ENCODE measurements around the gene PTPRR. TPM values are rescaled to one million over a fixed set of nuclear protein-coding genes. Genes with fewer than 3 reads are reported as not detected.

PTPRR gene
- total RNA-seq, 3 donors from 2014 or later = 0.59 to 0.98 (median 0.80) TPM

DNA sequence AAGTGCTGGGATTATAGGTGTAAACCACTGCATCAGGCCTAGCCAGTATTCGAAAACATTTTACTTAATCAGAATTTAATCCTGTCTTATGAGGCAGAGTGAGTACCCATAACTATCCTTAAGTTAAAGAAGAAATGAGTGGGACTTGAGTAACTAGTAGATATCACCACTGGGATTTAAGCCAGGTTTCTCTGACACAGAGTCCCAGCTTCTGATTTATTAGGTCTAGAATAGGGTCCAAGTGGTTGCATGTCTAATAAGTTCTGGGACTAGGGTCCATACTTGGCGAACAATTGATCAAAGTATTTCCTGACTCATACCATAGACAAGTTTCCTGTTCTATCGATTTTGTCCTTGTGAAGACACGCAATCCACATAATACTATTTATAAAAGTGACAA, 302.2 kb downstream of the PTPRR start:
- Histone ChIP-seq H3K4me3 (no peak overlapping the region), H3K9me3 (no peaks in the 10 kb centered on the region), H3K27me3 (no peaks in the 10 kb centered on the region), H3K36me3 (no peaks in the 10 kb centered on the region), H3K27ac (no peak overlapping the region), H3K4me1 (no peaks in the 10 kb centered on the region)
- no peak for DNase-seq (ENCODE audit: low spot score in 2 of 2)
- no peak for TF ChIP-seq POLR2AphosphoS5 (IDR thresholded peaks at IDR 0.05)
- TF ChIP-seq, protein P1, sequence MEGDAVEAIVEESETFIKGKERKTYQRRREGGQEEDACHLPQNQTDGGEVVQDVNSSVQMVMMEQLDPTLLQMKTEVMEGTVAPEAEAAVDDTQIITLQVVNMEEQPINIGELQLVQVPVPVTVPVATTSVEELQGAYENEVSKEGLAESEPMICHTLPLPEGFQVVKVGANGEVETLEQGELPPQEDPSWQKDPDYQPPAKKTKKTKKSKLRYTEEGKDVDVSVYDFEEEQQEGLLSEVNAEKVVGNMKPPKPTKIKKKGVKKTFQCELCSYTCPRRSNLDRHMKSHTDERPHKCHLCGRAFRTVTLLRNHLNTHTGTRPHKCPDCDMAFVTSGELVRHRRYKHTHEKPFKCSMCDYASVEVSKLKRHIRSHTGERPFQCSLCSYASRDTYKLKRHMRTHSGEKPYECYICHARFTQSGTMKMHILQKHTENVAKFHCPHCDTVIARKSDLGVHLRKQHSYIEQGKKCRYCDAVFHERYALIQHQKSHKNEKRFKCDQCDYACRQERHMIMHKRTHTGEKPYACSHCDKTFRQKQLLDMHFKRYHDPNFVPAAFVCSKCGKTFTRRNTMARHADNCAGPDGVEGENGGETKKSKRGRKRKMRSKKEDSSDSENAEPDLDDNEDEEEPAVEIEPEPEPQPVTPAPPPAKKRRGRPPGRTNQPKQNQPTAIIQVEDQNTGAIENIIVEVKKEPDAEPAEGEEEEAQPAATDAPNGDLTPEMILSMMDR (IDR thresholded peaks at IDR 0.05) = no peak
- TF ChIP-seq POLR2A (IDR thresholded peaks at IDR 0.05) = no peak
- intact Hi-C loops (cut with DNase I; ENCODE audit: low total_unique reads) = no loop called here

DNA sequence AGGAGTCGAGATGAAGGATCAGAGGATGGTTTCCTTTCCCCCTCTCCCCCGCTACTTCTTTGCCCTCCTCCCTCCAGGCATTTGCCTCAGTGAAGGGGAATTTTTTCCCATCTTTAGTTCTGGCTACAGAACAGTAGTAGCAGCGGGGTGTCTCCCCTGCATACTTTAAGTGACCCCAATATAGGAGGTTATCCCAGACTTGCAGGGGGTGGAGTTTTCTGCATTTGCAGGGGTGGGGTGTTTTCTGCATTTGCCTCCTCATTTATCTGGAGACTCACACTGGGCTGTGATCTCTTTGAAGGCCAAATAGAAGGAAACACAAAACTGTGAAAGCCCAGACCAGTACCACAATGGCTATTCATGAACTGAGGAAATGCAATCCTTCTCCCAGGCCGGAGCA, 303.1 kb downstream of the PTPRR start:
- Histone ChIP-seq H3K9me3 (no peaks in the 10 kb centered on the region), H3K4me1 (no peaks in the 10 kb centered on the region), H3K36me3 (no peaks in the 10 kb centered on the region), H3K27me3 (no peaks in the 10 kb centered on the region), H3K4me3 (no peak overlapping the region), H3K27ac (no peak overlapping the region)
- TF ChIP-seq POLR2AphosphoS5 (IDR thresholded peaks at IDR 0.05) (no peak), POLR2A (IDR thresholded peaks at IDR 0.05) (no peak)
- TF ChIP-seq, protein P1 (IDR thresholded peaks at IDR 0.05) = no peak
- intact Hi-C loops (cut with DNase I; ENCODE audit: low total_unique reads) = no loop called here
- no peak for DNase-seq (ENCODE audit: low spot score in 2 of 2)

DNA sequence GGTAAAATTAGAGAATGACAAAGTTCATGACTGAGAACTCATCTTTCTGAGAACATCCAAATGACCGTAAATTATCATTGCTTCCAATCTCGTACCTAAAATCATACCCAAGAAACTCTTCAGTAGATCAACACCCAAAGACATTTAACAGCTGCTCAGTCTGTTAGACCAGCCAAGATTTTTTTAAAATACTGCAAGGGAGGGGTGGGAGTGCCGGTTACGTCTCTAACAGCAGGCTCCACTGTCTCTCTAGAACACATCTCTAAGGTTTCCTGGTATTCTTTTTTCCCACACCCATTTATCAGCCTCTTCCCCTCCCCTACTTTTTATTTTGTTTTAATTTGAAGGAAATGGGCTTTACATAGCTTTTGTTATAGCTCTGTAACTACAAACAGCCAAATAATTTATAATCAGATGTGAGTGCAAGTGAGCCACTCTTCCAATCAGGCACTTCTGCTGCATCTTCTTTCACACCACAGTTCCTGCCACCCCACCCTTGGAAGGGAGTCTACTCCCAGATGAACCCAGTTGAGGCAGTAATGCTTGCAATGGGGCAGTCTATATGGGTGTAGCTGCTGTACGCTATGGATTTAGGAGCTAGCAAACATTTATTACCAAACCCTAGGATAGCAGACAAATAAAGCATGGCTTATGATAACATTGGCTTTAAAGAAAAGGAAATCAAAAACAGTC, 305.2 kb downstream of the PTPRR start:
- Histone ChIP-seq H3K4me1 (no peaks in the 10 kb centered on the region), H3K9me3 (no peaks in the 10 kb centered on the region), H3K27me3 (no peaks in the 10 kb centered on the region), H3K4me3 (no peak overlapping the region), H3K36me3 (no peaks in the 10 kb centered on the region), H3K27ac (no peak overlapping the region)
- no peak for DNase-seq (ENCODE audit: low spot score in 2 of 2)
- intact Hi-C loops (cut with DNase I; ENCODE audit: low total_unique reads) = no loop called here
- TF ChIP-seq POLR2A (IDR thresholded peaks at IDR 0.05) = no peak
- TF ChIP-seq POLR2AphosphoS5 (IDR thresholded peaks at IDR 0.05) = no peak
- TF ChIP-seq, protein P1 (IDR thresholded peaks at IDR 0.05) = no peak

DNA sequence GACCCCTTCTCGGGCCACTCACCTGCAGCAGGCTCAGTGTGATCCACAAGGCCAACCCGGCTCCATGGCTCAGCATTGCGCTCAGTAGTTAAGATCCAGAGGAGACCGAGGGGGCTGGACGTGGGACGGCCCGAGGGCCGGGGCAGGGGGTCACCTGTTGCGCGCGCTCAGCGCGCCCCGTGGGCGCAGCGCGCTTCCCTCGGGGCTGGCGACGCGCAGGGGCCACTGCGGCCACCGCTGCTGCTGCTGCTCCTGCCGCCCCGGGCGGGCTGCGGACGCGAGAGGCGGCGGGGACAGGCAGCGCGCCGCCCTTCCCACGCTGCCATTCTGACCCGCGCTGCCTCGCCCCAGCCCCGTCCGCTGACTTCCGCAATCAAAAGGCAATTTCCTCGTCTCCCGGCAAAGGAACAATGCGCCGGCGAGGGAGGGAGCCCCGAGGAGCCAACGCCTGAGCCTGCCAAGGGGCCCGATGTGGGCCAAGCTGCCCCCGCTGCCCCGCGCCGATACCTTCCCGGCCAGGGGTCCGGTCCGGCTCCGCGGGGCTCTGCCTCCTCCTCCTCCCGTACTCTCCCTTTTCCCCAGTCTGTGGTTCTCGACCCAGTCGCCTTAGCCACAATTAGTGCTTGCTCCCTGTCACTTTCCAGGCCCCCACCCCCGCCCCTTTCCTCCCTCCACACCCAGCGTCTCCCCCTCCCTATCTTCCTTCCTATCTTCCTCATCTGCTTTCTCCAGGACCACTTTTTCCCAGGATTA, 310.6 kb downstream of the PTPRR start:
- Histone ChIP-seq H3K4me1 (no peaks in the 10 kb centered on the region), H3K4me3 (peak overlapping the region; percentile 47 to 80 (median 56)), H3K9me3 (no peaks in the 10 kb centered on the region), H3K36me3 (no peaks in the 10 kb centered on the region), H3K27me3 (no peaks in the 10 kb centered on the region), H3K27ac (peak overlapping the region; percentile 37 to 81)
- TF ChIP-seq POLR2AphosphoS5 (IDR thresholded peaks at IDR 0.05) (no peak), POLR2A (IDR thresholded peaks at IDR 0.05) (no peak)
- TF ChIP-seq, protein P1 (IDR thresholded peaks at IDR 0.05) = no peak
- DNase-seq (ENCODE audit: low spot score in 2 of 2) = no peak
- intact Hi-C loops (cut with DNase I; ENCODE audit: low total_unique reads) = no loop called here

DNA sequence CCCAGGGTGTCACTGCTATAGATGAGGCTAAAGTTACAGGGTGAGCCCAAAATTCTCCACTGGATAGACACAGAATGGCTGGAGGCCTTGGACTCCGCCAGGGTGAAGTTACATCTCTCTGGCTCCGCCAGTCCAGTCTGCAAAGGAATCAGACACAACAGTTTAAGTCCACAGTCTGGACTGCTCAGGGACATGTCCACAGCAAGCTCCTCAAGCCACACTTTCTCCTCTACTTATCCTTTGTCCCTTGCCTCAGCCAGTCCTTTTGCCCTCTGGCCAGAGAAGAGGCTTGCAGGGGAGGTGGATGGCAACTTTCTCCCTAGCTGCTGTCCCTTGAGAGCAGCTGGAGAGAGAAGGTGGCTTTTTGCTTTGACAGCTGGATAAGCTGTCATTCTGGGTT, 311.3 kb downstream of the PTPRR start:
- Histone ChIP-seq H3K4me3 (peak overlapping the region; percentile 47 to 80 (median 56)), H3K27ac (peak overlapping the region in 1 of 2 donors; percentile 81)
- DNase-seq (ENCODE audit: low spot score in 2 of 2) = no peak

More for the DNA sequence above, 311.3 kb downstream of the PTPRR start:
- TF ChIP-seq POLR2A (IDR thresholded peaks at IDR 0.05) = no peak
- TF ChIP-seq, protein P1 (IDR thresholded peaks at IDR 0.05) = no peak
- no peak for TF ChIP-seq POLR2AphosphoS5 (IDR thresholded peaks at IDR 0.05)
- intact Hi-C loops (cut with DNase I; ENCODE audit: low total_unique reads) = no loop called here
- Histone ChIP-seq H3K27me3 (no peaks in the 10 kb centered on the region), H3K4me1 (no peaks in the 10 kb centered on the region), H3K9me3 (no peaks in the 10 kb centered on the region), H3K36me3 (no peaks in the 10 kb centered on the region)

All from breast epithelium (tissue), 4 donors.